ENCODE measurements around the gene RPLP2. TPM values are rescaled to one million over a fixed set of nuclear protein-coding genes. Genes with fewer than 3 reads are reported as not detected.

Gene RPLP2
- total RNA-seq, 1 experiment from 2014 or later: 2,142 TPM

- Mint-ChIP-seq H3K4me1 (ENCODE audit: insufficient read depth, unreplicated experiment) (no peaks in the 10 kb centered on the region), H3K4me3 (ENCODE audit: unreplicated experiment) (no peak overlapping the region), H3K36me3 (ENCODE audit: insufficient read depth, unreplicated experiment) (peaks cover 20% of the 10 kb centered on the region), H3K27me3 (ENCODE audit: insufficient read depth, unreplicated experiment) (no peaks in the 10 kb centered on the region), H3K27ac (ENCODE audit: low read depth, unreplicated experiment) (no peak overlapping the region), H3K9me3 (ENCODE audit: unreplicated experiment) (no peaks in the 10 kb centered on the region)
- DNase-seq (ENCODE audit: unreplicated experiment): no peak
- ChIA-PET CTCF (no interaction called here), POLR2A (no interaction called here)
- no peak for TF ChIP-seq CTCF (IDR thresholded peaks at IDR 0.05; ENCODE audit: unreplicated experiment)
- BruUV-seq (replicated peaks): no TSS peak
- intact Hi-C loops (cut with micrococcal nuclease): no loop called here
Measured at GRCh38 chr11:853682-854448, 44.1 kb downstream of the RPLP2 start.

GRCh38 chr11:854601-855329, 45.0 kb downstream of the RPLP2 start:
- no peak overlapping the region for H3K27ac Mint-ChIP-seq (ENCODE audit: low read depth, unreplicated experiment)
- H3K36me3 Mint-ChIP-seq (ENCODE audit: insufficient read depth, unreplicated experiment): peaks cover 19% of the 10 kb centered on the region
- ChIA-PET POLR2A (no interaction called here), CTCF (no interaction called here)
- intact Hi-C loops (cut with micrococcal nuclease): no loop called here
- H3K9me3 Mint-ChIP-seq (ENCODE audit: unreplicated experiment): no peaks in the 10 kb centered on the region
- no peaks in the 10 kb centered on the region for H3K27me3 Mint-ChIP-seq (ENCODE audit: insufficient read depth, unreplicated experiment)
- no peaks in the 10 kb centered on the region for H3K4me1 Mint-ChIP-seq (ENCODE audit: insufficient read depth, unreplicated experiment)
- no TSS peak for BruUV-seq (replicated peaks)
- H3K4me3 Mint-ChIP-seq (ENCODE audit: unreplicated experiment): no peak overlapping the region
- TF ChIP-seq CTCF (IDR thresholded peaks at IDR 0.05; ENCODE audit: unreplicated experiment): no peak
- DNase-seq (ENCODE audit: unreplicated experiment): no peak

- H3K27ac Mint-ChIP-seq (ENCODE audit: low read depth, unreplicated experiment): no peak overlapping the region
- no peak overlapping the region for H3K4me3 Mint-ChIP-seq (ENCODE audit: unreplicated experiment)
- no peak for DNase-seq (ENCODE audit: unreplicated experiment)
- no peaks in the 10 kb centered on the region for H3K27me3 Mint-ChIP-seq (ENCODE audit: insufficient read depth, unreplicated experiment)
- H3K4me1 Mint-ChIP-seq (ENCODE audit: insufficient read depth, unreplicated experiment): no peaks in the 10 kb centered on the region
- intact Hi-C loops (cut with micrococcal nuclease): no loop called here
- BruUV-seq (replicated peaks): no TSS peak
- POLR2A ChIA-PET: no interaction called here
- no peak for TF ChIP-seq CTCF (IDR thresholded peaks at IDR 0.05; ENCODE audit: unreplicated experiment)
- H3K36me3 Mint-ChIP-seq (ENCODE audit: insufficient read depth, unreplicated experiment): peaks cover 14% of the 10 kb centered on the region
- H3K9me3 Mint-ChIP-seq (ENCODE audit: unreplicated experiment): no peaks in the 10 kb centered on the region
- CTCF ChIA-PET: no interaction called here
Measured at GRCh38 chr11:855330-855674, 45.5 kb downstream of the RPLP2 start.

- no TSS peak for BruUV-seq (replicated peaks)
- no peaks in the 10 kb centered on the region for H3K4me1 Mint-ChIP-seq (ENCODE audit: insufficient read depth, unreplicated experiment)
- TF ChIP-seq CTCF (IDR thresholded peaks at IDR 0.05; ENCODE audit: unreplicated experiment): no peak
- H3K9me3 Mint-ChIP-seq (ENCODE audit: unreplicated experiment): no peaks in the 10 kb centered on the region
- H3K27ac Mint-ChIP-seq (ENCODE audit: low read depth, unreplicated experiment): no peak overlapping the region
- ChIA-PET CTCF (interaction anchor here (1.3 kb wide), 1 partner anchor 8 kb away, joined by 4 read pairs; no protein-coding TSS in a partner anchor), POLR2A (interaction anchor here (1.4 kb wide), 1 partner anchor 8 kb away, joined by 4 read pairs; no protein-coding TSS in a partner anchor)
- no peak overlapping the region for H3K4me3 Mint-ChIP-seq (ENCODE audit: unreplicated experiment)
- no peaks in the 10 kb centered on the region for H3K27me3 Mint-ChIP-seq (ENCODE audit: insufficient read depth, unreplicated experiment)
- intact Hi-C loops (cut with micrococcal nuclease): no loop called here
- DNase-seq (ENCODE audit: unreplicated experiment): no peak
- H3K36me3 Mint-ChIP-seq (ENCODE audit: insufficient read depth, unreplicated experiment): peaks cover 12% of the 10 kb centered on the region
Measured at GRCh38 chr11:855796-856195, 46.0 kb downstream of the RPLP2 start.
